ENCODE data around the gene YWHAG. TPM values are rescaled to one million over a fixed set of nuclear protein-coding genes. Genes with fewer than 3 reads are reported as not detected.
"Not testable (repeated sequence)": the region's sequence is repeated elsewhere in the genome, so short reads cannot be mapped to it uniquely, and the experiment has no call there.

Gene YWHAG
- total RNA-seq, 4 donors from 2014 or later, result 47.4 to 67.6 (median 65.8) TPM

GRCh38 chr7:76337147-76337546 lies 21.6 kb downstream of the YWHAG start:
- Histone ChIP-seq H3K27ac (no peak overlapping the region), H3K9me3 (no peaks in the 10 kb centered on the region), H3K4me1 (peaks cover 37% of the 10 kb centered on the region), H3K36me3 (peaks cover 2% of the 10 kb centered on the region), H3K4me3 (no peak overlapping the region), H3K27me3 (no peaks in the 10 kb centered on the region)
- DNase-seq (ENCODE audit: low spot score in 2 of 2), result no peak
- 76% methylated on average over 6 of the region's 6 CpGs for WGBS
- TF ChIP-seq POLR2AphosphoS5 (IDR thresholded peaks at IDR 0.05) (no peak), POLR2A (IDR thresholded peaks at IDR 0.05) (no peak)
- TF ChIP-seq, protein P1, sequence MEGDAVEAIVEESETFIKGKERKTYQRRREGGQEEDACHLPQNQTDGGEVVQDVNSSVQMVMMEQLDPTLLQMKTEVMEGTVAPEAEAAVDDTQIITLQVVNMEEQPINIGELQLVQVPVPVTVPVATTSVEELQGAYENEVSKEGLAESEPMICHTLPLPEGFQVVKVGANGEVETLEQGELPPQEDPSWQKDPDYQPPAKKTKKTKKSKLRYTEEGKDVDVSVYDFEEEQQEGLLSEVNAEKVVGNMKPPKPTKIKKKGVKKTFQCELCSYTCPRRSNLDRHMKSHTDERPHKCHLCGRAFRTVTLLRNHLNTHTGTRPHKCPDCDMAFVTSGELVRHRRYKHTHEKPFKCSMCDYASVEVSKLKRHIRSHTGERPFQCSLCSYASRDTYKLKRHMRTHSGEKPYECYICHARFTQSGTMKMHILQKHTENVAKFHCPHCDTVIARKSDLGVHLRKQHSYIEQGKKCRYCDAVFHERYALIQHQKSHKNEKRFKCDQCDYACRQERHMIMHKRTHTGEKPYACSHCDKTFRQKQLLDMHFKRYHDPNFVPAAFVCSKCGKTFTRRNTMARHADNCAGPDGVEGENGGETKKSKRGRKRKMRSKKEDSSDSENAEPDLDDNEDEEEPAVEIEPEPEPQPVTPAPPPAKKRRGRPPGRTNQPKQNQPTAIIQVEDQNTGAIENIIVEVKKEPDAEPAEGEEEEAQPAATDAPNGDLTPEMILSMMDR (IDR thresholded peaks at IDR 0.05), result no peak

DNA sequence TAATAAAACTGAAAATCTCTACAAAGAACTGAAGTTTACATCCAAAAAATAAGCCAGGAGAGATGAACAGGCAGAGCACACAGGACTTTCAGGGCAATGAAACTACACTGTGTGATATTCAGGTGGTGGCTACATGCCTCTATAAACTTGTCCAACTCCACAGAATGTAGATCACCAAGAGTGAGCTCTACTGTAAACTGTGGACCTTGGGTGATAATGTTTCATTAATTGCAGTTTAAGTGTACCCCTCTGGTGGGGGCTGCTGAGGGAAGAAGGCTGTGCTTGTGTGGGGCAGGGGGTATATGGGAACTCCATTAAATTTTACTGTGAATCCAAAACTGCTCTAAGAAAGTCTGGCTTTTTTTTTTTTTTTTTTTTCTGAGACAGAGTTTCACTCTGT lies 22.7 kb downstream of the YWHAG start:
- Histone ChIP-seq H3K27me3 (no peaks in the 10 kb centered on the region), H3K27ac (no peak overlapping the region), H3K4me3 (no peak overlapping the region), H3K36me3 (peaks cover 4% of the 10 kb centered on the region), H3K4me1 (peaks cover 35% of the 10 kb centered on the region), H3K9me3 (no peaks in the 10 kb centered on the region)
- DNase-seq (ENCODE audit: low spot score in 2 of 2), result no peak
- TF ChIP-seq POLR2AphosphoS5 (IDR thresholded peaks at IDR 0.05) (no peak), EP300 (IDR thresholded peaks at IDR 0.05) (no peak), POLR2A (IDR thresholded peaks at IDR 0.05) (no peak)
- TF ChIP-seq, protein P1 (IDR thresholded peaks at IDR 0.05), result no peak

- not testable (repeated sequence) for H3K9me3 ChIP-seq; H3K36me3 ChIP-seq; DNase-seq (ENCODE audit: low spot score in 2 of 2); H3K27ac ChIP-seq; H3K27me3 ChIP-seq; H3K4me3 ChIP-seq
- H3K4me1 ChIP-seq, result peaks cover 31% of the 10 kb centered on the region
- 97% methylated on average over 2 of the region's 2 CpGs for whole genome bisulfite sequencing
Measured at GRCh38 chr7:76335417-76335816, 23.4 kb downstream of the YWHAG start.

DNA sequence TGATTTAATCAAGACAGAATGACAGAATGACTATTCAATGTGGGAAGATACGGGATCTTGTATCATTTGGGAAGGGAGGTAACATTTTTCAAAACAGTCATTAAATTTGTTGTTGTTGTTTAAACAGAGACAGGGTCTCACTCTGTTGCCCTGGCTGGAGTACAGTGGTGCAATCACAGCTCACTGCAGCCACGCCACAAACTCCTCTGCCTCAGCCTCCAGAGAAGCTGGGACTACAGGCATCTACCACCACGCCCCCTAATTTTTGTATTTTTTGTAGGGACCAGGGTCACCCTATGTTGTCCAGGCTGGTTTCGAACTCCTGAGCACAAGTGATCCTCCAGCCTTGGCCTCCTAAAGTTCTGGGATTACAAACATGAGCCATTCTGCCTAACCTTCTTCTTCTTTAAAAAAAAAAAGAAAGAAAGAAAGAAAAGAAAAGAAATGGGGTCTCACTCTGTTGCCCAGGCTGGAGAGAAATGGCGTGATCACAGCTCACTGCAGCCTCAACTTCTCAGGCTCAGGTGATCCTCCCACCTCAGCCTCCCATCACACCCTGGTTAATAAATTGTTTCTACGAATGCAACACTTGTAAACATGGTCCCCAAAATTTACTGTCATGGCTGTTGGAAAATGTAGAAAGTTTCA lies 24.3 kb downstream of the YWHAG start:
- TF ChIP-seq EP300 (IDR thresholded peaks at IDR 0.05) (no peak), POLR2A (IDR thresholded peaks at IDR 0.05) (no peak), POLR2AphosphoS5 (IDR thresholded peaks at IDR 0.05) (no peak)
- TF ChIP-seq, protein P1 (IDR thresholded peaks at IDR 0.05), result no peak
- peaks cover 11% of the 10 kb centered on the region for H3K36me3 ChIP-seq
- H3K9me3 ChIP-seq, result no peaks in the 10 kb centered on the region
- peaks cover 30% of the 10 kb centered on the region for H3K4me1 ChIP-seq
- H3K4me3 ChIP-seq, result no peak overlapping the region
- 91% methylated on average over 6 of the region's 6 CpGs for WGBS
- H3K27ac ChIP-seq, result no peak overlapping the region
- DNase-seq (ENCODE audit: low spot score in 2 of 2), result no peak
- no peaks in the 10 kb centered on the region for H3K27me3 ChIP-seq

GRCh38 chr7:76333511-76334101 lies 25.2 kb downstream of the YWHAG start:
- 33% methylated on average over 14 of the region's 14 CpGs for WGBS
- Histone ChIP-seq H3K36me3 (peaks cover 18% of the 10 kb centered on the region), H3K27ac (peak overlapping the region; percentile 13), H3K9me3 (no peaks in the 10 kb centered on the region), H3K4me1 (peaks cover 30% of the 10 kb centered on the region), H3K27me3 (no peaks in the 10 kb centered on the region), H3K4me3 (peak overlapping the region; percentile 7)
- TF ChIP-seq, protein P1 (IDR thresholded peaks at IDR 0.05), result no peak
- TF ChIP-seq POLR2AphosphoS5 (IDR thresholded peaks at IDR 0.05), result no peak
- DNase-seq (ENCODE audit: low spot score in 2 of 2), result no peak

DNA sequence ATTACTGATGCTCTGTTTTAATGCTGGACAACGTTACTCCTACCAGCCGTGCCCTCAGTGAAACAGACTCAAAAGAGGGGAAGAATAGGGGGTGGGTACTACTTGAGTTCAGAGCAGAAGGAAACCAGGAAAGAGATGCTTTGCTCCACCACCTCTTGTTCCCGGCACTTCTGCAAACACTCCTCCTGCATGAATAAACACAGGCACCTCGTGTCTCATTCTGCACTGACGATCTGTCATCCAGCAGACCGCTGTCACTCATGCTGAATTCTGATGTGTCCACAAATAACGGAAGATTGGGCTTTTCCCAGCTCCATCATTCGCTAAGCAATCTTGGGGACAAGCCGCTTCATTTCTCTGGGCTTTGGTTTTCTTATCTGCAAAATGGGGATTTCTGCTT lies 26.7 kb downstream of the YWHAG start:
- Histone ChIP-seq H3K9me3 (no peaks in the 10 kb centered on the region), H3K4me3 (no peak overlapping the region), H3K27ac (no peak overlapping the region), H3K27me3 (no peaks in the 10 kb centered on the region), H3K4me1 (peaks cover 25% of the 10 kb centered on the region), H3K36me3 (peaks cover 32% of the 10 kb centered on the region)
- no peak for DNase-seq (ENCODE audit: low spot score in 2 of 2)
- TF ChIP-seq, protein P1 (IDR thresholded peaks at IDR 0.05), result no peak
- TF ChIP-seq POLR2A (IDR thresholded peaks at IDR 0.05), result no peak
- TF ChIP-seq EP300 (IDR thresholded peaks at IDR 0.05), result no peak
- TF ChIP-seq POLR2AphosphoS5 (IDR thresholded peaks at IDR 0.05), result no peak
- 76% methylated on average over 9 of the region's 9 CpGs for WGBS
